22Rv1 (cell line): Measurements from ENCODE around the gene CCL24.

ENCODE experiments used
- CTCF ChIP-seq: fragments of 450-650 bp; IDR thresholded peaks from 2 replicates; pipeline ENCODE4 v1.5.1; 2017; ENCODE audit warnings: mild to moderate bottlenecking
- ZFX ChIP-seq: fragments of 450-650 bp; IDR thresholded peaks from 2 replicates; pipeline ENCODE4 v1.6.1; 2017; ENCODE audit warnings: antibody characterized with exemption, borderline replicate concordance

- TF ChIP-seq CTCF (no peak), ZFX (no peak)
Measured at GRCh38 chr7:75795831-75796285, 17.7 kb downstream of the CCL24 start.
